ENCODE results near the gene ARHGAP23.

Gene ARHGAP23

GRCh38 chr17:38442548-38442947 lies 14.3 kb downstream of the ARHGAP23 start:
- peak; percentile 51 for DNase-seq

- DNase-seq = no peak
These were observed 15.2 kb downstream of the ARHGAP23 start for GRCh38 chr17:38443356-38444031.

- peak; percentile 68 for DNase-seq
These were observed 15.9 kb downstream of the ARHGAP23 start for GRCh38 chr17:38444151-38444550.

- no peak for DNase-seq
These were observed 19.3 kb downstream of the ARHGAP23 start for GRCh38 chr17:38447502-38448085.

- peak; percentile 52 for DNase-seq
These were observed 20.0 kb downstream of the ARHGAP23 start for GRCh38 chr17:38448208-38448771.

GRCh38 chr17:38449364-38449763 lies 21.1 kb downstream of the ARHGAP23 start:
- DNase-seq = peak; percentile 64

GRCh38 chr17:38450557-38451029 lies 22.3 kb downstream of the ARHGAP23 start:
- no peak for DNase-seq

- DNase-seq = peak; percentile 95
These were observed 23.0 kb downstream of the ARHGAP23 start for GRCh38 chr17:38451030-38451839.

GRCh38 chr17:38451840-38452529 lies 23.7 kb downstream of the ARHGAP23 start:
- DNase-seq = peak; percentile 97

GRCh38 chr17:38452719-38453118 lies 24.5 kb downstream of the ARHGAP23 start:
- no peak for DNase-seq

- DNase-seq = peak; percentile 76
These were observed 25.7 kb downstream of the ARHGAP23 start for GRCh38 chr17:38453951-38454421.

- peak; percentile 87 for DNase-seq
These were observed 26.3 kb downstream of the ARHGAP23 start for GRCh38 chr17:38454532-38454931.

- peak; percentile 65 for DNase-seq
These were observed 27.1 kb downstream of the ARHGAP23 start for GRCh38 chr17:38455288-38455915.

GRCh38 chr17:38456031-38456815 lies 28.0 kb downstream of the ARHGAP23 start:
- DNase-seq = no peak

- DNase-seq = no peak
These were observed 29.5 kb downstream of the ARHGAP23 start for GRCh38 chr17:38457577-38458371.

GRCh38 chr17:38458521-38458920 lies 30.3 kb downstream of the ARHGAP23 start:
- no peak for DNase-seq

GRCh38 chr17:38459567-38459966 lies 31.3 kb downstream of the ARHGAP23 start:
- DNase-seq = no peak

- DNase-seq = no peak
These were observed 31.9 kb downstream of the ARHGAP23 start for GRCh38 chr17:38460082-38460715.
